ENCODE results near the gene NUP205.

NUP205 gene

DNA sequence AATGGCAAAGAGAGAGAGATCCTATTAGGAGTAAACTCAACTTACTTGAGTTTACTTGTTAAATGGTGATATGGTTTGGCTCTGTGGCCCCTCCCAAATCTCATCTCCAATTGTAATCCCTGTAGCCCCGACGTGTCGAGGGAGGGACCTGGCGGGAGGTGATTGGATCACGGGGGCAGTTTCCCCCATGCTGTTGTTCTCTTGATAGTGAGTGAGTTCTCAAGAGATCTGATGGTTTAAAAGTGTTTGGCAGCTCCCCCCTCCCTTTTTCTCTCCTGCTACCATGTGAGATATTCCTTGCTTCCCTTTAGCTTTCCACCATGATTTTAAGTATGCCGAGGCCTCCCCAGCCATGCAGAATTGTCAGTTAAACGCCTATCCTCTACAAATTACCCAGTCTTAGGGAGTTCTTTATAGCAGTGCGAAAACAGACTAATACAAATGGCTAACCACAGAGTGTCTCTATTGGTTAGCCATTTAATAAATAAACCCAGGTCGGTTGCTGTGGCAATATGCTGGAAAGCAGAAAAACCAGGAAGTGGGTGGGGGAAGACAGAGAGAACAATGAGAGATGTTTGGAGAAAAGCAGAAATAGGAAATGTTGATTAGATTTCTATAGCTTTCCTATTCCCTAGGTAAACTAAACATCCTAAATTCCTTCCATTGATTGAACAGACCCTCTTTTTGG lies 101.6 kb downstream of the NUP205 start:
- Histone ChIP-seq H3K9me3 (ENCODE audit: control insufficient read depth, insufficient read depth, low read depth, low read length) (no peaks in the 10 kb centered on the region), H3K4me3 (ENCODE audit: low read depth, low read length) (no peak overlapping the region), H3K36me3 (ENCODE audit: control insufficient read depth in 2 of 2, insufficient read depth in 1 of 2, low read length in 2 of 2) (no peaks in the 10 kb centered on the region), H3K4me1 (ENCODE audit: control insufficient read depth, insufficient read depth, low read length) (no peaks in the 10 kb centered on the region), H3K27ac (ENCODE audit: extremely low read depth, low read depth, low read length) (no peak overlapping the region)
- TF ChIP-seq ZNF394 (tag by site-specific recombination; IDR thresholded peaks at IDR 0.05; ENCODE audit: borderline replicate concordance) (no peak), WT1 (tag by site-specific recombination; IDR thresholded peaks at IDR 0.05) (no peak), ZNF248 (tag by site-specific recombination; IDR thresholded peaks at IDR 0.05) (no peak), ZNF404 (tag by site-specific recombination; IDR thresholded peaks at IDR 0.05) (no peak), ZNF549 (tag by site-specific recombination; IDR thresholded peaks at IDR 0.05) (no peak)
- ChIA-PET CTCF (interaction anchor here (0.7 to 2.0 kb wide), 2 partner anchors 13 to 14 kb away, joined by 3 to 7 read pairs; no protein-coding TSS in a partner anchor), POLR2A (no interaction called here)

DNA sequence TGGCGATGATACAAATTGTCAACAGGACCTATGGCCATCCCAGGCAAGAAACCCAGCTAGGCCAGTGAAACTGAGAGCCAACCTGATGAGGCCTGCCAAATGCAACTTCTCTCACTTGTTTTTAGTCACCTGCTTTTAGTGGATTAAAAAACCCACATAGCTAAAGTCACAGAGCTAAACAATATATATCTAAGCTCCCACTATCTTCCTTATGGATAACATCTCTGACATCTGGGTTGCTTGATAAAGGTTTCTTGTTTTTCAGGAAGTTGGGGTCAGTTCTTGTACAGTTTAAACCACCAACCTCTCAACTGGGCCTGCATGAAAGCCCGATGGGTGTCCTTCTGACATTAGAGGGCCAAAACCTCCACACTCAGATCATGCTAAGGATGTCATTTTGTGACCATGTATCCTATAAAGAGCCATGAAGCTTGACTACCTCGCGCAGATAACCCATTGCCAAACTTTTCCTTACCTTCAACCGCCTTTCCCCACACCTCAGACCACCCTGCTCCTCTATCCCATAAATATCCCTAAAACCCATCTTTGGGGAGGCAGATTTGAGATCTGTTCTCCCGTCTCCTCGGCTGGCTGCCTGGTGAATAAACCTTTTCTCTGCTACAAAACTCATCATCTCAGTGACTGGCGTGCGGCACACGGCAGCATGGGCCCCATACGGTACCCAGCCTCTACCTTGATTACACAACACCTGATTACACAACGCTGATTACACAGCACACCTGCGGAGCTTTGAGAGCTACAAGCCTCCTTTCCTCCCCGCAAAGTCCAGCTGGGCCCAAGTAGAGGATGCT lies 103.8 kb downstream of the NUP205 start:
- peak overlapping the region; percentile 37; the same call in 1 of the 2 replicates for H3K27ac ChIP-seq (ENCODE audit: extremely low read depth, low read depth, low read length)
- POLR2A ChIA-PET: interaction anchor here (1.0 to 1.6 kb wide), 6 partner anchors 10 to 79 kb away, joined by 3 to 7 read pairs (median 3); no protein-coding TSS in a partner anchor

DNA sequence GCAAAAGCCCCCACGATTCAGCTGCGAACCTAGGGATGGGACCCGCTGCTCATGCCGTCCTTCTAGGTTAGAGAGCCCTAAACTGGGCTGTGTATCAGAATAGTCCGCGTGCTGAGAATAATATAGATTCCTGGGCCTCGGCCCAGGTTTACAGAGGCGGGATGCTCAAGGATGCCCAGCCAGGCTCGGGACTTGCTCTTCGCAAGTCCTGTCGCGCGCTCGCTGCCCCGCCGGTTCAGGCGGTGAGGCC lies 104.3 kb downstream of the NUP205 start:
- Histone ChIP-seq H3K9me3 (ENCODE audit: control insufficient read depth, insufficient read depth, low read depth, low read length) (no peaks in the 10 kb centered on the region), H3K27ac (ENCODE audit: extremely low read depth, low read depth, low read length) (peak overlapping the region; percentile 37; the same call in 1 of the 2 replicates), H3K36me3 (ENCODE audit: control insufficient read depth in 2 of 2, insufficient read depth in 1 of 2, low read length in 2 of 2) (no peaks in the 10 kb centered on the region), H3K4me1 (ENCODE audit: control insufficient read depth, insufficient read depth, low read length) (no peaks in the 10 kb centered on the region), H3K4me3 (ENCODE audit: low read depth, low read length) (peak overlapping the region; percentile 44)
- TF ChIP-seq, protein P1, sequence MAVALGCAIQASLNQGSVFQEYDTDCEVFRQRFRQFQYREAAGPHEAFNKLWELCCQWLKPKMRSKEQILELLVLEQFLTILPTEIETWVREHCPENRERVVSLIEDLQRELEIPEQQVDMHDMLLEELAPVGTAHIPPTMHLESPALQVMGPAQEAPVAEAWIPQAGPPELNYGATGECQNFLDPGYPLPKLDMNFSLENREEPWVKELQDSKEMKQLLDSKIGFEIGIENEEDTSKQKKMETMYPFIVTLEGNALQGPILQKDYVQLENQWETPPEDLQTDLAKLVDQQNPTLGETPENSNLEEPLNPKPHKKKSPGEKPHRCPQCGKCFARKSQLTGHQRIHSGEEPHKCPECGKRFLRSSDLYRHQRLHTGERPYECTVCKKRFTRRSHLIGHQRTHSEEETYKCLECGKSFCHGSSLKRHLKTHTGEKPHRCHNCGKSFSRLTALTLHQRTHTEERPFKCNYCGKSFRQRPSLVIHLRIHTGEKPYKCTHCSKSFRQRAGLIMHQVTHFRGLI (tag by site-specific recombination; IDR thresholded peaks at IDR 0.05): peak; percentile 72; the same call in 1 of the 2 replicates
- TF ChIP-seq ZBTB8A (tag by site-specific recombination; IDR thresholded peaks at IDR 0.05): peak; percentile 79; the same call in 1 of the 2 replicates
- TF ChIP-seq, protein P2, sequence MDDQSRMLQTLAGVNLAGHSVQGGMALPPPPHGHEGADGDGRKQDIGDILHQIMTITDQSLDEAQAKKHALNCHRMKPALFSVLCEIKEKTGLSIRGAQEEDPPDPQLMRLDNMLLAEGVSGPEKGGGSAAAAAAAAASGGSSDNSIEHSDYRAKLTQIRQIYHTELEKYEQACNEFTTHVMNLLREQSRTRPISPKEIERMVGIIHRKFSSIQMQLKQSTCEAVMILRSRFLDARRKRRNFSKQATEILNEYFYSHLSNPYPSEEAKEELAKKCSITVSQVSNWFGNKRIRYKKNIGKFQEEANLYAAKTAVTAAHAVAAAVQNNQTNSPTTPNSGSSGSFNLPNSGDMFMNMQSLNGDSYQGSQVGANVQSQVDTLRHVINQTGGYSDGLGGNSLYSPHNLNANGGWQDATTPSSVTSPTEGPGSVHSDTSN (CRISPR knock-in tag; IDR thresholded peaks at IDR 0.05): no peak
- TF ChIP-seq HOXA7 (CRISPR knock-in tag; IDR thresholded peaks at IDR 0.05; ENCODE audit: borderline replicate concordance): no peak
- TF ChIP-seq, protein P3, sequence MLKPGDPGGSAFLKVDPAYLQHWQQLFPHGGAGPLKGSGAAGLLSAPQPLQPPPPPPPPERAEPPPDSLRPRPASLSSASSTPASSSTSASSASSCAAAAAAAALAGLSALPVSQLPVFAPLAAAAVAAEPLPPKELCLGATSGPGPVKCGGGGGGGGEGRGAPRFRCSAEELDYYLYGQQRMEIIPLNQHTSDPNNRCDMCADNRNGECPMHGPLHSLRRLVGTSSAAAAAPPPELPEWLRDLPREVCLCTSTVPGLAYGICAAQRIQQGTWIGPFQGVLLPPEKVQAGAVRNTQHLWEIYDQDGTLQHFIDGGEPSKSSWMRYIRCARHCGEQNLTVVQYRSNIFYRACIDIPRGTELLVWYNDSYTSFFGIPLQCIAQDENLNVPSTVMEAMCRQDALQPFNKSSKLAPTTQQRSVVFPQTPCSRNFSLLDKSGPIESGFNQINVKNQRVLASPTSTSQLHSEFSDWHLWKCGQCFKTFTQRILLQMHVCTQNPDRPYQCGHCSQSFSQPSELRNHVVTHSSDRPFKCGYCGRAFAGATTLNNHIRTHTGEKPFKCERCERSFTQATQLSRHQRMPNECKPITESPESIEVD (tag by site-specific recombination; IDR thresholded peaks at IDR 0.05): no peak
- TF ChIP-seq, protein P4, sequence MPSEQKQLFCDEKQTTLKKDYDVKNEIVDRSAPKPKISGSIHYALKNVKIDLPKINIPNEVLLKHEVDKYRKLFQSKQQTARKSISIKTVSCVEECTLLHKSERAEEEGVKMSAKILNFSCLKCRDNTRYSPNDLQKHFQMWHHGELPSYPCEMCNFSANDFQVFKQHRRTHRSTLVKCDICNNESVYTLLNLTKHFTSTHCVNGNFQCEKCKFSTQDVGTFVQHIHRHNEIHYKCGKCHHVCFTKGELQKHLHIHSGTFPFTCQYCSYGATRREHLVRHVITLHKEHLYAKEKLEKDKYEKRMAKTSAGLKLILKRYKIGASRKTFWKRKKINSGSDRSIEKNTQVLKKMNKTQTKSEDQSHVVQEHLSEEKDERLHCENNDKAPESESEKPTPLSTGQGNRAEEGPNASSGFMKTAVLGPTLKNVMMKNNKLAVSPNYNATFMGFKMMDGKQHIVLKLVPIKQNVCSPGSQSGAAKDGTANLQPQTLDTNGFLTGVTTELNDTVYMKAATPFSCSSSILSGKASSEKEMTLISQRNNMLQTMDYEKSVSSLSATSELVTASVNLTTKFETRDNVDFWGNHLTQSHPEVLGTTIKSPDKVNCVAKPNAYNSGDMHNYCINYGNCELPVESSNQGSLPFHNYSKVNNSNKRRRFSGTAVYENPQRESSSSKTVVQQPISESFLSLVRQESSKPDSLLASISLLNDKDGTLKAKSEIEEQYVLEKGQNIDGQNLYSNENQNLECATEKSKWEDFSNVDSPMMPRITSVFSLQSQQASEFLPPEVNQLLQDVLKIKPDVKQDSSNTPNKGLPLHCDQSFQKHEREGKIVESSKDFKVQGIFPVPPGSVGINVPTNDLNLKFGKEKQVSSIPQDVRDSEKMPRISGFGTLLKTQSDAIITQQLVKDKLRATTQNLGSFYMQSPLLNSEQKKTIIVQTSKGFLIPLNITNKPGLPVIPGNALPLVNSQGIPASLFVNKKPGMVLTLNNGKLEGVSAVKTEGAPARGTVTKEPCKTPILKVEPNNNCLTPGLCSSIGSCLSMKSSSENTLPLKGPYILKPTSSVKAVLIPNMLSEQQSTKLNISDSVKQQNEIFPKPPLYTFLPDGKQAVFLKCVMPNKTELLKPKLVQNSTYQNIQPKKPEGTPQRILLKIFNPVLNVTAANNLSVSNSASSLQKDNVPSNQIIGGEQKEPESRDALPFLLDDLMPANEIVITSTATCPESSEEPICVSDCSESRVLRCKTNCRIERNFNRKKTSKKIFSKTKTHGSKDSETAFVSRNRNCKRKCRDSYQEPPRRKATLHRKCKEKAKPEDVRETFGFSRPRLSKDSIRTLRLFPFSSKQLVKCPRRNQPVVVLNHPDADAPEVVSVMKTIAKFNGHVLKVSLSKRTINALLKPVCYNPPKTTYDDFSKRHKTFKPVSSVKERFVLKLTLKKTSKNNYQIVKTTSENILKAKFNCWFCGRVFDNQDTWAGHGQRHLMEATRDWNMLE (tag by site-specific recombination; conservative IDR thresholded peaks at IDR 0.05; ENCODE audit: low read depth): no peak
- CTCF ChIA-PET: interaction anchor here (0.5 to 5.6 kb wide), 7 partner anchors 11 to 425 kb away, joined by 3 to 41 read pairs (median 4); no protein-coding TSS in a partner anchor
- POLR2A ChIA-PET: interaction anchor here (1.0 to 1.6 kb wide), 6 partner anchors 10 to 79 kb away, joined by 3 to 7 read pairs (median 3); no protein-coding TSS in a partner anchor

More for the DNA sequence above, 103.8 kb downstream of the NUP205 start:
- CTCF ChIA-PET: interaction anchor here (0.5 to 5.6 kb wide), 8 partner anchors 11 to 451 kb away, joined by 3 to 41 read pairs (median 3); no protein-coding TSS in a partner anchor
- TF ChIP-seq ZBTB20 (tag by site-specific recombination; IDR thresholded peaks at IDR 0.05) (no peak), SCRT1 (tag by site-specific recombination; IDR thresholded peaks at IDR 0.05; ENCODE audit: borderline replicate concordance) (0 out of 2 replicates have a peak, but pooled peaks have one; percentile 25), SCRT2 (tag by site-specific recombination; IDR thresholded peaks at IDR 0.05) (peak; percentile 83)
- TF ChIP-seq, protein P5, sequence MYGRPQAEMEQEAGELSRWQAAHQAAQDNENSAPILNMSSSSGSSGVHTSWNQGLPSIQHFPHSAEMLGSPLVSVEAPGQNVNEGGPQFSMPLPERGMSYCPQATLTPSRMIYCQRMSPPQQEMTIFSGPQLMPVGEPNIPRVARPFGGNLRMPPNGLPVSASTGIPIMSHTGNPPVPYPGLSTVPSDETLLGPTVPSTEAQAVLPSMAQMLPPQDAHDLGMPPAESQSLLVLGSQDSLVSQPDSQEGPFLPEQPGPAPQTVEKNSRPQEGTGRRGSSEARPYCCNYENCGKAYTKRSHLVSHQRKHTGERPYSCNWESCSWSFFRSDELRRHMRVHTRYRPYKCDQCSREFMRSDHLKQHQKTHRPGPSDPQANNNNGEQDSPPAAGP (tag by site-specific recombination; IDR thresholded peaks at IDR 0.05): no peak
- no peaks in the 10 kb centered on the region for H3K36me3 ChIP-seq (ENCODE audit: control insufficient read depth in 2 of 2, insufficient read depth in 1 of 2, low read length in 2 of 2)
- H3K4me1 ChIP-seq (ENCODE audit: control insufficient read depth, insufficient read depth, low read length): no peaks in the 10 kb centered on the region
- peak overlapping the region; percentile 44 for H3K4me3 ChIP-seq (ENCODE audit: low read depth, low read length)
- H3K9me3 ChIP-seq (ENCODE audit: control insufficient read depth, insufficient read depth, low read depth, low read length): no peaks in the 10 kb centered on the region

Data from HEK293 (cell line).